CD4-positive, alpha-beta T cell (primary cell): ENCODE results near the gene OVAAL. TPM values are rescaled to one million over a fixed set of nuclear protein-coding genes. Genes with fewer than 3 reads are reported as not detected.

Experiments used
- ATAC-seq: fragments of 200-7000 bp; cut with Tn5 transposase; one replicate; pipeline ENCODE4 v1.10.0; 2022; ENCODE audit warnings: mild to moderate bottlenecking; ENCODE audit not compliant: poor library complexity
- CTCF ChIA-PET: fragments of 350-600 bp; sonication (Branson Sonifier 250); formaldehyde crosslinking; loops from one replicate; lab custom pipeline; 2021; ENCODE audit warnings: antibody characterized with exemption, inconsistent platforms; lab: Charles Lee
- POLR2A ChIA-PET: fragments of 350-600 bp; sonication (Branson Sonifier 250); formaldehyde crosslinking; loops from one replicate; lab custom pipeline; 2021; ENCODE audit warnings: antibody characterized with exemption, inconsistent platforms; lab: Charles Lee
- DNase-seq, 14 experiments: peaks; one replicate each; pipeline ENCODE4 v3.0.0-alpha.2; 2013 to 2020; ENCODE audit warnings: mixed read lengths in 2 of 14
- H3K27ac ChIP-seq, 2 donors: one replicate each; pipeline versions ENCODE4 v1.5.1 to v1.7.0; 2013; ENCODE audit warnings: low read length in 2 of 2, low read depth in 1 of 2, mild to moderate bottlenecking in 1 of 2
- H3K27me3 ChIP-seq, 2 experiments: 1 replicate in 1 of 2; 2 replicates in 1 of 2; pipeline versions ENCODE4 v1.6.1 to v1.7.0; 2013; ENCODE audit warnings: low read length in 2 of 2, control low read depth in 1 of 2, mild to moderate bottlenecking in 1 of 2, moderate library complexity in 1 of 2; ENCODE audit not compliant: insufficient read depth in 2 of 2, control insufficient read depth in 1 of 2
- H3K36me3 ChIP-seq: one replicate; pipeline ENCODE4 v1.6.1; 2013; ENCODE audit warnings: low read length, control low read depth; ENCODE audit not compliant: insufficient read depth
- H3K4me1 ChIP-seq: one replicate; pipeline ENCODE4 v1.6.1; 2013; ENCODE audit warnings: low read length, control low read depth; ENCODE audit not compliant: insufficient read depth
- H3K4me3 ChIP-seq: one replicate; pipeline ENCODE4 v1.5.1; 2013; ENCODE audit warnings: mild to moderate bottlenecking, low read length, moderate library complexity
- H3K9me3 ChIP-seq, 2 experiments: 1 replicate in 1 of 2; 2 replicates in 1 of 2; pipeline versions ENCODE4 v1.6.1 to v1.7.0; 2013; ENCODE audit warnings: low read length in 2 of 2, mild to moderate bottlenecking in 2 of 2, control low read depth in 1 of 2, moderate library complexity in 1 of 2; ENCODE audit not compliant: control insufficient read depth in 1 of 2, insufficient read depth in 1 of 2
- H3K27ac Mint-ChIP-seq: one replicate; pipeline ENCODE4 v1.8.0; 2020; ENCODE audit warnings: mixed read lengths
- H3K27me3 Mint-ChIP-seq: one replicate; pipeline ENCODE4 v1.8.0; 2021; ENCODE audit warnings: mixed read lengths
- H3K36me3 Mint-ChIP-seq: one replicate; pipeline ENCODE4 v1.8.0; 2021; ENCODE audit warnings: low read depth, mixed read lengths
- H3K4me1 Mint-ChIP-seq: one replicate; pipeline ENCODE4 v1.8.0; 2021; ENCODE audit warnings: low read depth, mixed read lengths
- H3K4me3 Mint-ChIP-seq: one replicate; pipeline ENCODE4 v1.8.0; 2020; ENCODE audit warnings: mild to moderate bottlenecking, mixed read lengths
- H3K9me3 Mint-ChIP-seq: one replicate; pipeline ENCODE4 v1.8.0; 2020; ENCODE audit warnings: mixed read lengths
- intact Hi-C, 2 experiments: fragments of 100-400 bp; cut with DNase I in 1 of 2; cut with micrococcal nuclease in 1 of 2; formaldehyde crosslinking; loops; one replicate each; pipeline versions ENCODE4 v1.15.1 to v1.9.0; 2023 to 2025; cut with DNase I, micrococcal nuclease
- total RNA-seq, 174 experiments: library from RNA in 2 of 174; stranded (reverse) in 2 of 174; gene quantifications; one replicate each; pipeline ENCODE4 v1.2.3 and lab custom pipeline; 2021 to 2026
- TF ChIP-seq, protein P1 (sequence below): fragments of 200-600 bp; IDR thresholded peaks from one replicate; pipeline ENCODE4 v1.8.0; 2022; ENCODE audit warnings: antibody characterized with exemption, mild to moderate bottlenecking

OVAAL gene
- total RNA-seq, 2 experiments from 2014 or later = not detected

DNA sequence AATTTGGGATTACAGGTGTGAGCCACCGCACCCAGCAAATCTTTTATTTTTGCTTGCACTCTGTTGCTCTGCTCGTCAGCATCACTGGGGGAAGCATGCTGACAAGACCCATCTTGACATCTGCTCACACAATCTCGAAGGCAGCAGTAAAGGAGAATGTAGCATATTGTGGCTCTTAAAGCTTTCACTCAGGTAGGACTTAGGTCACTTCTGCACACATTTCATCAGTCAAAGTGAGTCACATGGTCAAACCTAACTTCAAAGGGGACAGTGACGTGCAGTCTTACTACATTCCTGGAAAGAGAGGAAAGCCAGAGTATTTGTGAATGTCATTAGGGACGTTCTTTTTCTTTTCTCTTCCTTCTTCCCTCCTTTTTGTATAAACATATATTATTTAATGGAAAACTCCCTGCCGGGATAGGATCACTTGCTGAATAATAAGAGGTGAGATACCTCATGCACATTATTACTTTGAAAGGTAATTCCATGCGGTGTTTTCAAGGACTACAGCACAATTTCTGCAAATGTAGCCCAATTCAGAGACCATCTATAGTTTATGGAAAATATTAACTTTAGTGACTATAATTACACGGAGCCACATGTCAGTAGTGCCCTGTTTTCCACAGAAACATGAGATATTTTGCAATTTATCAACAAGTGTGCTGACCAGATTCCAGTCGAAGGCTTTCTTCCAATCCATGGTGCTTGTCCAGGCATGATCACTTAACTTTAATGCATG is 37.1 kb upstream of the OVAAL start:
- H3K9me3 Mint-ChIP-seq = no peaks in the 10 kb centered on the region
- Histone ChIP-seq H3K36me3 (no peaks in the 10 kb centered on the region), H3K27me3 (no peaks in the 10 kb centered on the region), H3K9me3 (no peaks in the 10 kb centered on the region), H3K4me1 (no peaks in the 10 kb centered on the region), H3K27ac (no peak overlapping the region), H3K4me3 (no peak overlapping the region)
- intact Hi-C loops = no loop called here
- TF ChIP-seq, protein P1, sequence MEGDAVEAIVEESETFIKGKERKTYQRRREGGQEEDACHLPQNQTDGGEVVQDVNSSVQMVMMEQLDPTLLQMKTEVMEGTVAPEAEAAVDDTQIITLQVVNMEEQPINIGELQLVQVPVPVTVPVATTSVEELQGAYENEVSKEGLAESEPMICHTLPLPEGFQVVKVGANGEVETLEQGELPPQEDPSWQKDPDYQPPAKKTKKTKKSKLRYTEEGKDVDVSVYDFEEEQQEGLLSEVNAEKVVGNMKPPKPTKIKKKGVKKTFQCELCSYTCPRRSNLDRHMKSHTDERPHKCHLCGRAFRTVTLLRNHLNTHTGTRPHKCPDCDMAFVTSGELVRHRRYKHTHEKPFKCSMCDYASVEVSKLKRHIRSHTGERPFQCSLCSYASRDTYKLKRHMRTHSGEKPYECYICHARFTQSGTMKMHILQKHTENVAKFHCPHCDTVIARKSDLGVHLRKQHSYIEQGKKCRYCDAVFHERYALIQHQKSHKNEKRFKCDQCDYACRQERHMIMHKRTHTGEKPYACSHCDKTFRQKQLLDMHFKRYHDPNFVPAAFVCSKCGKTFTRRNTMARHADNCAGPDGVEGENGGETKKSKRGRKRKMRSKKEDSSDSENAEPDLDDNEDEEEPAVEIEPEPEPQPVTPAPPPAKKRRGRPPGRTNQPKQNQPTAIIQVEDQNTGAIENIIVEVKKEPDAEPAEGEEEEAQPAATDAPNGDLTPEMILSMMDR = no peak
- no peaks in the 10 kb centered on the region for H3K27me3 Mint-ChIP-seq
- DNase-seq (no peak), ATAC-seq (no peak)
- H3K27ac Mint-ChIP-seq = no peak overlapping the region
- ChIA-PET POLR2A (no interaction called here), CTCF (no interaction called here)
- no peaks in the 10 kb centered on the region for H3K36me3 Mint-ChIP-seq
- no peaks in the 10 kb centered on the region for H3K4me1 Mint-ChIP-seq
- no peak overlapping the region for H3K4me3 Mint-ChIP-seq

DNA sequence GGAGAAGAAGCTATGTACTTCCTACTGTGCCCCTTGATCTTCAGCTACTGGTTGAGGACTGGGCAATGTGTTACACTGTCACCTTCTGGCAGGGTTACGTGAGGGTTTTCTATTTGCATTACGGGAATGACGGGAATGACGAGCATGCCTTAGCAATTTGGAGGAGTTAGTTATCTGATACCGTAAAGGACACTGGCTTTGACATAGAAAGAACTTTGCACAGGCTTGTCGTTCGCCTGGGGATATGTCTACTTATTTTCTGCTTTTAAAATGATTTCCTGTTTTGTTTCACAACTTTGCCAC is 36.6 kb upstream of the OVAAL start:
- ATAC-seq = no peak
- intact Hi-C loops = no loop called here
- Mint-ChIP-seq H3K36me3 (no peaks in the 10 kb centered on the region), H3K27ac (no peak overlapping the region), H3K4me3 (no peak overlapping the region), H3K9me3 (no peaks in the 10 kb centered on the region), H3K27me3 (no peaks in the 10 kb centered on the region), H3K4me1 (no peaks in the 10 kb centered on the region)
- Histone ChIP-seq H3K4me3 (no peak overlapping the region), H3K4me1 (no peaks in the 10 kb centered on the region), H3K9me3 (no peaks in the 10 kb centered on the region), H3K27me3 (no peaks in the 10 kb centered on the region), H3K27ac (no peak overlapping the region), H3K36me3 (no peaks in the 10 kb centered on the region)
- TF ChIP-seq, protein P1 = no peak
- CTCF ChIA-PET = no interaction called here
- POLR2A ChIA-PET = no interaction called here
- no peak for DNase-seq

DNA sequence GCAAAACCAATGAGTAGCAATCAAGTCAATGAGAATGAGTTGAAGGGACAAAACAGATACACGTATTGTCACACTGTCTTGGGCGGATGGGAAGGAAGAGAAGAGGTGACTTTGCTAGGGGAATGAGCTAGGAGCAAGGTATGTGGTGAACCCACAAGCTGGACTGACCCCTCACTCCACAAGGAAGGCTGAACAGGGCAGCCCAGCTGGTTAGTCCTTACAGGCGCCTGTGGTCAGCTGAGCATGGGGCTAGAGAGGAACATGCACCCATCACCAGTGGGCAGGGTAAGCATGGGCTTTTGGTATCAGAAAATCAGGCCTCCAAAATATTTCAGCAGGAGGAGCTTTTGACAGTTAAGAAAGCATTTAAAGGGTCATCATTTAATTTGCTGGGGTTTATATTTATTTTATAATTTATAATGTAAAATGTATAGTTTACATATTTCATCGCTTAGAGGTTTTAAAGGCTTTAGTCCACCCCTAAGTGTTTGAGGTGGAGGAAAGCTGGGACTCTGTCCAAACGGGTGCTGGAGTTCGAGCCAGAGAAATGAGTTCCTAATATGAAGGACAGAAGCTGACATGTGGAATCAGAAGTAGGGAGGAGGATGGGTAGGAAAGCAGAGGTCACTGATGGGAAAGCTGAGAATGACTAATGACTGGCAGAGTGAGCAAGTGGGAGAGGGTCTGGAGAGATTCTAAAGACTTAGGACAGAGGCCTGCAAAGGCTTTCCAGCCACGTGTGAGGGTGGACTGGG is 34.4 kb upstream of the OVAAL start:
- intact Hi-C loops = no loop called here
- no peak for DNase-seq
- Mint-ChIP-seq H3K36me3 (no peaks in the 10 kb centered on the region), H3K9me3 (no peaks in the 10 kb centered on the region), H3K27ac (no peak overlapping the region), H3K4me1 (no peaks in the 10 kb centered on the region), H3K27me3 (no peaks in the 10 kb centered on the region), H3K4me3 (no peak overlapping the region)
- Histone ChIP-seq H3K27ac (no peak overlapping the region), H3K27me3 (no peaks in the 10 kb centered on the region), H3K9me3 (no peaks in the 10 kb centered on the region), H3K4me1 (no peaks in the 10 kb centered on the region), H3K36me3 (no peaks in the 10 kb centered on the region), H3K4me3 (no peak overlapping the region)
- TF ChIP-seq, protein P1 = no peak
- no peak for ATAC-seq
- CTCF ChIA-PET = no interaction called here
- POLR2A ChIA-PET = no interaction called here
